ENCODE data around the gene COBL. TPM values are rescaled to one million over a fixed set of nuclear protein-coding genes. Genes with fewer than 3 reads are reported as not detected.

COBL gene
- total RNA-seq, 4 donors from 2014 or later = 5.9 to 21.3 (median 7.8) TPM

DNA sequence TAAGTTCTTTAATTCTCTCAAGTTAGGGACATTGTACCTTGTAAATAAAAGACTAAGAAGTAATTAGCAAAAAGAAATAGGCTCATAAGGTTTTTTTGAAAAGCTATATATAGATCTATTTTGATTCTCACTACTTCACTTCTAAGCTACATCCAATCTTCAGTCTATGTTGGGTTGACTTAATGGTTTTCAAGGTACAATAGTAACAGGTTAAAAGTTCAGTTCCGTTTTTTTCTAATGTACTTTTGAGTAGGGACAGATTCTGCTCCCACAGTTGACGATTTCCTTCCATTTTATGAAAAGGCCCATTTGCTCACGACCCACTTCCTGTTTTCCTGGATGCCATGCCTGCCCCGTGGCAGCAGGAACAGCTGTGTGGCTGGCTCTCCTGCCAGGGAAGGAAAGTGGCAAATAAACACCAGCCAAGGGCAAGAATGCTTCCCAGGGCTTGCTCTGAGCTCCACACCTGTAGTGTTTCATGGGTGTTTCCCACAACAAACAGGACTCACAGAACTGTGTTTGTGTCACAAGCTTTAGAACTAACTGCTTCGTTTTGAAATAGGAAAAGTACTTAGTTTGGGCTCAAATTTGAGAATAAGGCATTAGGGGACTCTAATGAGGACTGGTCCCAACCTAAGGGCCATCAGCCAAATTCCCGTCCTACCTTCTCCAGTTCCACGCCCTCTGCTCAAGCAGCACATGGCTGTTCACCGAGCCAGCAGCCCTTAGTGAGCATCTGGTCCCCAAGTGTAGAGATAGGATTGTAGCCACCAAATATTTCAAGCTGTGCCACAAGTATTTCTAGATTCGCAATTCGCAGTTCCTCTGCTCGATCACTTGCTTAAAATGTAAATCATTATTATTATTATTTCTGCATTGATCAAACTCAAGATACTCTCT, 240.7 kb downstream of the COBL start:
- Histone ChIP-seq H3K27ac (peak overlapping the region in 2 of 4 donors; percentile 28 to 33), H3K36me3 (no peaks in the 10 kb centered on the region), H3K4me3 (no peak overlapping the region), H3K4me1 (peaks cover 0 to 21% (median 11%) of the 10 kb centered on the region in 3 donors), H3K27me3 (no peaks in the 10 kb centered on the region), H3K9me3 (no peaks in the 10 kb centered on the region)
- DNase-seq = no peak
- no peak for TF ChIP-seq POLR2A (IDR thresholded peaks at IDR 0.05)
- TF ChIP-seq, protein P1, sequence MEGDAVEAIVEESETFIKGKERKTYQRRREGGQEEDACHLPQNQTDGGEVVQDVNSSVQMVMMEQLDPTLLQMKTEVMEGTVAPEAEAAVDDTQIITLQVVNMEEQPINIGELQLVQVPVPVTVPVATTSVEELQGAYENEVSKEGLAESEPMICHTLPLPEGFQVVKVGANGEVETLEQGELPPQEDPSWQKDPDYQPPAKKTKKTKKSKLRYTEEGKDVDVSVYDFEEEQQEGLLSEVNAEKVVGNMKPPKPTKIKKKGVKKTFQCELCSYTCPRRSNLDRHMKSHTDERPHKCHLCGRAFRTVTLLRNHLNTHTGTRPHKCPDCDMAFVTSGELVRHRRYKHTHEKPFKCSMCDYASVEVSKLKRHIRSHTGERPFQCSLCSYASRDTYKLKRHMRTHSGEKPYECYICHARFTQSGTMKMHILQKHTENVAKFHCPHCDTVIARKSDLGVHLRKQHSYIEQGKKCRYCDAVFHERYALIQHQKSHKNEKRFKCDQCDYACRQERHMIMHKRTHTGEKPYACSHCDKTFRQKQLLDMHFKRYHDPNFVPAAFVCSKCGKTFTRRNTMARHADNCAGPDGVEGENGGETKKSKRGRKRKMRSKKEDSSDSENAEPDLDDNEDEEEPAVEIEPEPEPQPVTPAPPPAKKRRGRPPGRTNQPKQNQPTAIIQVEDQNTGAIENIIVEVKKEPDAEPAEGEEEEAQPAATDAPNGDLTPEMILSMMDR (IDR thresholded peaks at IDR 0.05) = no peak
- 68 to 78% methylated on average over 11 of the region's 11 CpGs for WGBS, 2 donors
- intact Hi-C loops (cut with DNase I) = no loop called here

DNA sequence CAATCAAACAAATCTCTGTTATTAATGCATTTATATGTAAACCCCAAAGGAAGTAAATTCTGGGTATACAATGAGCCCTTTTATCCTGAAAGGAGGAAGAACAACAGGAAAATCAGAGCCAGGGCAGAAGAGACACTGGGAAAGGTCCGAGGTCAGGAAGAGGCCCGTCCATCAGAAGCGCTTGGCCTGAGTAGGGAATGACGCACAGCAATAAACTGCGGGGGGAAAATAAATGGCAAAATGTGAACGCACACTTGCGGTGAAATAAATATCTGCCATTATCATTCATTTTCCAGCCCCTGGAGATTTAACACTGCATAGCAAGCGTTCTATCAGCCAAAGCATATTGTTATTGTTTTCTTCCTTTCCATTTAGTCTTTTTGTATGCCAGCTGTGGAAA, 243.4 kb downstream of the COBL start:
- Histone ChIP-seq H3K4me1 (peaks cover 0 to 14% (median 4%) of the 10 kb centered on the region in 3 donors), H3K4me3 (no peak overlapping the region), H3K9me3 (no peaks in the 10 kb centered on the region), H3K27me3 (no peaks in the 10 kb centered on the region), H3K36me3 (no peaks in the 10 kb centered on the region), H3K27ac (no peak overlapping the region)
- no peak for TF ChIP-seq POLR2A (IDR thresholded peaks at IDR 0.05)
- intact Hi-C loops (cut with DNase I) = no loop called here
- WGBS, 2 donors = 70 to 81% methylated on average over 8 of the region's 8 CpGs
- no peak for DNase-seq

DNA sequence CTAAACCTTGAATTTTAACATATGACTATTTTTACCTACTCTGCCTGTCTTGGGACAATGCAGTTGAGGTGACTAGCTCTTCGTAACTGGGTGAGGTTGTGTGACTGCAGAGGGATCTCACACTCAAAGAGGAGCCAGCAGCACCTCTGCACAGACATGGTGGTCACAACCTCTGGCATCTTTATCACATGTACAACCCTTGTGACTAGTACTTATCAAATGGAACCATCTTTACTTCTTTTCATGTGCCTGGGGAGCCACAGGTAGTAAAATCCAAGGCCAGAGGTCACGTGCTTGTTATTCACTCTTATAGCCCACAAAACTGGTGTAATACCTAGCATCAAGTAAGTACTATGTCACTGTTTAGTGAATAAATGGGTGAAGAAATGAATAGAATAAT, 244.3 kb downstream of the COBL start:
- H3K4me3 ChIP-seq = no peak overlapping the region
- intact Hi-C loops (cut with DNase I) = no loop called here
- peaks cover 0 to 19% (median 4%) of the 10 kb centered on the region in 3 donors for H3K4me1 ChIP-seq
- no peaks in the 10 kb centered on the region for H3K9me3 ChIP-seq
- no peaks in the 10 kb centered on the region for H3K36me3 ChIP-seq
- H3K27me3 ChIP-seq = no peaks in the 10 kb centered on the region
- DNase-seq = no peak
- no peak overlapping the region for H3K27ac ChIP-seq
- TF ChIP-seq, protein P1 (IDR thresholded peaks at IDR 0.05) = no peak
- TF ChIP-seq POLR2A (IDR thresholded peaks at IDR 0.05) = no peak
- WGBS, 2 donors = 79 to 88% methylated on average over 2 of the region's 2 CpGs

DNA sequence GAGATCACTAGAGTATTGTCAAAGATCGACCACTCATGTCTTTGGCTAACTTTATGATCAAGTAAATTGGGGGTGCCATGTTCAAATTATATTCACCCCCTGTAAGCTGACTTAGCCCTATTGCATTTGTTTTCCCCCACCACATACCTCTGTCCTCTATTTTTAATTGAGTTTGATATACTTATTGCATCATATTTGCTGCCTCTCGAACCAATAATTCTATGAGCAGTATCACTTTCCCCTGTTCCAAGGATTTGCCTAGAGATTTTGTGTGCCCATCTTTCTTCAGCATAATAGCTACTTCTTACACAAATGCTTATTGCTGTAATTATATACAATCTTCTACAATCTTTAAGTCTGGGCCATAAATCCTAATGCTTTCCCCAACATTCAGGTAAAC, 245.2 kb downstream of the COBL start:
- no peak overlapping the region for H3K27ac ChIP-seq
- no peak for DNase-seq
- no peak overlapping the region for H3K4me3 ChIP-seq
- H3K9me3 ChIP-seq = no peaks in the 10 kb centered on the region
- no peak for TF ChIP-seq POLR2A (IDR thresholded peaks at IDR 0.05)
- TF ChIP-seq, protein P1 (IDR thresholded peaks at IDR 0.05) = no peak
- H3K4me1 ChIP-seq = peaks cover 0 to 19% (median 4%) of the 10 kb centered on the region in 3 donors
- WGBS, 2 donors = 85 to 95% methylated on average over 2 of the region's 2 CpGs
- H3K27me3 ChIP-seq = no peaks in the 10 kb centered on the region
- no peaks in the 10 kb centered on the region for H3K36me3 ChIP-seq
- intact Hi-C loops (cut with DNase I) = no loop called here

DNA sequence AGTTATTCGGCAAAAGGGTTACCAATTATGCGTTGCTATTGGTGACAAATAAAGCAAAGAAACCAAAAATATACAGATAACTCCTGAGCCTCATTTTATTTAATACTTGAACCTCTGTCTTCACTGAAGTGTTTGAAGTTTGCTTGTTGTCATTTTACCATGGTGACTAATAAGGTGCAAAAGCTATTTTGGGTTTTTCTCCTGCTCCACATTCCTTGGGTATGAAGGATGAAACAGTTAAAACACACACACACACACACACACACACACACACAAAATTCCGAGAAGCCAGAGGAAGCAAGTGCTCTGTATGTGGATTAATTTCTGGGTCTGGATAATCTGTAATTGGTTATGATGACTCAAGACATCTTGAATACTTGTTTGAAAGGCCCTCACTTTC, 246.5 kb downstream of the COBL start:
- H3K4me3 ChIP-seq = no peak overlapping the region

More for the DNA sequence above, 246.5 kb downstream of the COBL start:
- Histone ChIP-seq H3K27ac (no peak overlapping the region), H3K27me3 (no peaks in the 10 kb centered on the region), H3K36me3 (no peaks in the 10 kb centered on the region), H3K4me1 (peaks cover 0 to 19% (median 4%) of the 10 kb centered on the region in 3 donors), H3K9me3 (no peaks in the 10 kb centered on the region)
- no peak for DNase-seq
- WGBS, 2 donors = 28 to 29% methylated on average over 3 of the region's 3 CpGs
- TF ChIP-seq, protein P1 (IDR thresholded peaks at IDR 0.05) = no peak
- no peak for TF ChIP-seq POLR2A (IDR thresholded peaks at IDR 0.05)
- intact Hi-C loops (cut with DNase I) = no loop called here
